LNCaP clone FGC (cell line): Measurements from ENCODE around the gene METTL17.
"Not testable (repeated sequence)": the region's sequence is repeated elsewhere in the genome, so short reads cannot be mapped to it uniquely, and the experiment has no call there.

Experiments
- DNase-seq: peaks from one replicate; pipeline ENCODE4 v3.0.0-alpha.2; 2011; ENCODE audit warnings: low read depth
- H3K4me3 ChIP-seq: 2 replicates; pipeline ENCODE4 v1.5.1; 2011; ENCODE audit warnings: mild to moderate bottlenecking, low read depth, low read length, control low read depth
- TF ChIP-seq, protein P1 (sequence below): IDR thresholded peaks from 2 replicates; pipeline ENCODE4 v1.5.1; 2012; ENCODE audit warnings: mild to moderate bottlenecking; ENCODE audit not compliant: control insufficient read depth, insufficient read depth; ENCODE audit errors: extremely low read depth

METTL17 gene

DNA sequence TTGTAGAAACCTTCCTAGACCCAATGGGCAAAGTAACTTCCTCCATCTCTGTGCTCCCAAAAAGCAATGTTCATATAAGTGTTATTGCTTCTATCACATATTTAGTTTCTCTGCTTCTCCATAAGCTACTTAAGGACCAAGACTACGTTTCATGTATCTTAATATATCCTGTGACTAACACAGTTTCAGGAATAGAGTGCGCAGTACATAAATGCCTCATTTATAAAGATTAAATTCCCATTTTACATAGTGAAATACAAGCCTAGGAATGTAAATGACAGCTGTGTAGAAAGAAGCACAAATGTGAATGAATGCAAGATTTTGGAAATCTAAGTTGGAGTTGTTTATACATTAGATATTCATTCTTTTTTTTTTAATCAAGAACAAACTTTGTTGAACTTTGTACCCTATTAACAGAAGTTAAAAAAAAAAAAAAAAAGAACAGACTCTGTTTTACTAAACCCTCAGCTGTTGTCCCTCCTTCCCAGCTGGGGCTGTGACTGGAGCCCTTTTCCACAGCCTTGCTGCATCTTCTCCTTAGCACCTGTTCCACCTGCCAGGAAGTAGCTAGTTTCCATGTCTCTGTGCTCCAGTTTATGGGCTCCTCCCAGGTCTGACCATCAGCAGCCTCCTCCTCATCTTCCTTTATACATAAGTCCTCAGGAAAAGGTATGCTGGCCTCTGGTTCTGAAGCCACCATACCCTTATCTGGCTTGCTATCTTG lies 7.0 kb upstream of the METTL17 start:
- TF ChIP-seq, protein P1, sequence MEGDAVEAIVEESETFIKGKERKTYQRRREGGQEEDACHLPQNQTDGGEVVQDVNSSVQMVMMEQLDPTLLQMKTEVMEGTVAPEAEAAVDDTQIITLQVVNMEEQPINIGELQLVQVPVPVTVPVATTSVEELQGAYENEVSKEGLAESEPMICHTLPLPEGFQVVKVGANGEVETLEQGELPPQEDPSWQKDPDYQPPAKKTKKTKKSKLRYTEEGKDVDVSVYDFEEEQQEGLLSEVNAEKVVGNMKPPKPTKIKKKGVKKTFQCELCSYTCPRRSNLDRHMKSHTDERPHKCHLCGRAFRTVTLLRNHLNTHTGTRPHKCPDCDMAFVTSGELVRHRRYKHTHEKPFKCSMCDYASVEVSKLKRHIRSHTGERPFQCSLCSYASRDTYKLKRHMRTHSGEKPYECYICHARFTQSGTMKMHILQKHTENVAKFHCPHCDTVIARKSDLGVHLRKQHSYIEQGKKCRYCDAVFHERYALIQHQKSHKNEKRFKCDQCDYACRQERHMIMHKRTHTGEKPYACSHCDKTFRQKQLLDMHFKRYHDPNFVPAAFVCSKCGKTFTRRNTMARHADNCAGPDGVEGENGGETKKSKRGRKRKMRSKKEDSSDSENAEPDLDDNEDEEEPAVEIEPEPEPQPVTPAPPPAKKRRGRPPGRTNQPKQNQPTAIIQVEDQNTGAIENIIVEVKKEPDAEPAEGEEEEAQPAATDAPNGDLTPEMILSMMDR: no peak
- H3K4me3 ChIP-seq: no peak overlapping the region
- DNase-seq: no peak

DNA sequence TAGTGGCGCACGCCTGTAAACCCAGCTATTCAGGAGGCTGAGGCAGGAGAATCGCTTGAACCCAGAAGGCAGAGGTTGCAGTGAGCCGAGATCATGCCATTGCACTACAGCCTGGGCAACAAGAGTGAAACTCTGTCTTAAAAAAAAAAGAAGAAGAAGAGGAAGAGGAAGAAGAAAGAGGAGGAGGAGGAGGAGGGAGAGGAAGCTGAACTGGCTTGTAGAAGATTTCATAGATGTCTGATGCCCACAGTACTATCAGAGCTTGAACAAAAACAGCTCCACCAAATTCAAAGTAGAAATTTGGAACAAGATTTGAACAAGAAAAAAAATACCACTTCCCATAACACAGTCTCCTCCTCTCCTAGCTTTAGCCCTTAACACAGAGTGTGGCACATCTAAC lies 4.1 kb upstream of the METTL17 start:
- DNase-seq, H3K4me3 ChIP-seq: not testable (repeated sequence)

DNA sequence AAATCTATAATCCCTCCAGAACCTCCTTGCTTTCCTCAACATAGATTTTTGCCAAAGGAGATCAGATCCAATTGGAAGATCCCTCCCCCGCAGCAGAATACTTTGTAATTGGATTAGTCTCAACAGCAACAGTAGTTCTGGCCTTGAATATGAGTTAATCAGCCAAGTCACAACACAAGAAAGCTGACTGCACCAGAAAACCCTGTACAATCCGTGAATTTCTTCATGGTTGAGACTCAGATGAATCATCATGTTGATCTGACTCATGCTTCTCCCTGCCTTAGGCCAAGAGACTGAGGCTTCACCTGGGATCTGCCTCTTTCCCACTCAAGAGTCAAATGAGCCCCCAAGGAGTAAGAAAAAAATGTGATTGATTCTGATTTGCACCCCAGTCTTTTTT lies 3.0 kb upstream of the METTL17 start:
- no peak overlapping the region for H3K4me3 ChIP-seq
- TF ChIP-seq, protein P1: no peak
- no peak for DNase-seq

DNA sequence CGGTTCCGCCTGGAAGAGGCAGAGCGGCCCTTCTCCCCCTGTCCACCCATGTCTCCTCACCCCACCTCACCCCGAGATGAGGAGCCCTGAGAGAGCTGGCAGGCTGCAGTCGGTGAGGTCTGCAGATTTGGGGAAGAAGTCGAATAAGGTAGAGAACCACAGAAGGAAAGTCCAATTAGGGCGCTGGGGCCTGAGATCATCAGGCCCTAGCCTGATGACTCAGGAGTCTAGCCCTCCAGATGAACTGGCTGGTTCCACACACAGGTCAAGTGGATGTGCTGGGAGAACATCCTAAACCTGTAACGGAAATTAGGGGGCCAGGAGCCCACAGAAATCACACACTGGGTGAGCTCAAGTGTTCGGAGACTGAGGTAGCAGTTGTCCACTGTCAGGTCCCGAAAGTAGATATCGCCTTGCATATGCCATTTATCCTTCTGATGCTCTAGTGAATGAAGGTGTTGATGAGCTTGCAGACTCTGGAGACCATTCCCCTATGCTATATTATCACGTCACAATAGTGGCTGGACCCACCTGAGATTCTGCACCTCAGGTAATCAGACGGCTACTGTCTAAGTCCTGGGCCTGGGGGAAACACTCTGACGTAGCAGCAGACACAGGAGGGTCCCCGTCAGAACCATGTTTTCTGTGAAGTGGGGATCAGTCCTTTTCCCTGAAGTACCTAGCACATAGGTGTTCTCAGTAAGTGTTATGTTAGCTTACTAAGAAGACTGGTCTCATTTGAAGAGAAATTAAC lies 886 bp upstream of the METTL17 start:
- TF ChIP-seq, protein P1: no peak

DNA sequence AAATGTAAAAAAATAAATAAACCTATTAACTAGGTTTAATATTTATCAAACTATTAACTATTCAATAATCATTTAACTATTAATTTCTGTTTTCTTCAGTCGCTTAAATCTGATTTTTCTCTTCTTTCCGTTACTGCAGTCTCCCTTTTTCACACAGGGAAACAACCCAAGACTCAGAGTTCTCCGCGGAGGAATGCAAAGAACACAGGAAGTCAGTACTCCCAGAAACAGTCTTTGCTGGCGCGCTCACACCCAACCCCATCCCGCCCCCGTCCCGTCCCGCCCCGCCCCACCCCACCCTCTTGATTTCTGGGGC lies 351 bp upstream of the METTL17 start:
- TF ChIP-seq, protein P1: no peak
- H3K4me3 ChIP-seq: peak overlapping the region; percentile 98
- DNase-seq: no peak

More for the DNA sequence above, 886 bp upstream of the METTL17 start:
- H3K4me3 ChIP-seq: peak overlapping the region; percentile 98
- no peak for DNase-seq

DNA sequence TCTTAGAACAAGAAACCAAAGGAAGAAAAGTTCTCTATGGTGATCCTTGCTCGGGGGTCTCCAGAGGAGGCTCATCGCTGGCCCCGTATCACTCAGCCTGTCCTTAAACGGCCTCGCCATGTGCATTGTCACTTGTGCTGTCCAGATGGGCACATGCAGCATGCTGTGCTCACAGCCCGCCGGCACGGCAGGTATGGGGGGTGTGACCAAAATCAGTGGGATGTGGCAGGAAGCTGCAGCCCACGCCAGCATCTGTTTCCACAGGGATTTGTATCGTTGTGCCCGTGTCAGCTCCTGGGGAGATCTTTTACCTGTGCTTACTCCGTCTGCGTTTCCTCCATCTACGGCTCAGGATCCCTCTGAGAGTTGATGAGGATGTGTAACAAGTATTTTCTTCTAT lies 6.7 kb downstream of the METTL17 start:
- TF ChIP-seq, protein P1: no peak
- no peak overlapping the region for H3K4me3 ChIP-seq
- DNase-seq: no peak

DNA sequence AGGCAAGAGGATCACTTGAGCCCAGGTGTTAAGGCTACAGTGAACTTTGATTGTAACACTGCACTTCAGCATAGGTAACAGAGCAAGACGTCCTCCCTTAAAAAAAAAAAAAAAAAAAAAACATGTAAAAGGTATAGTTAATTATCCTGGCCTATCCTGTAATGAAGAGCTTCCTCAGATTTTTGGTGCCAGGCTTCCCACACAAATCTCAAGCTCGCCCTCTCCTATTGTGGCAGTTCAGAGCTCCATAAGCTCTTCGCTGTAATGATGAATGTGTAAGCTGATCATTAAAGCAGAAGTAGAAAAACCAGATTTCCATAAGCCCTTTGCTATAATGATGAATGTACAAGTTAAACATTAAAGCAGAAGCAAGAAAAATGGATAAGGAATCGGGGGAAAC lies 7.3 kb downstream of the METTL17 start:
- TF ChIP-seq, protein P1: no peak
- no peak for DNase-seq
- H3K4me3 ChIP-seq: no peak overlapping the region
